Inflammatory macrophage treated with lipopolysaccharide for 4 hours (primary cell): ENCODE data around the gene PACSIN1.
A peak's percentile ranks its signal among the peaks of the same experiment; 100 is the strongest.
"Not testable (repeated sequence)": the region's sequence is repeated elsewhere in the genome, so short reads cannot be mapped to it uniquely, and the experiment has no call there.

ENCODE experiments used
- DNase-seq: peaks from one replicate; pipeline ENCODE4 v3.0.0-alpha.2; 2020

The PACSIN1 gene

DNA sequence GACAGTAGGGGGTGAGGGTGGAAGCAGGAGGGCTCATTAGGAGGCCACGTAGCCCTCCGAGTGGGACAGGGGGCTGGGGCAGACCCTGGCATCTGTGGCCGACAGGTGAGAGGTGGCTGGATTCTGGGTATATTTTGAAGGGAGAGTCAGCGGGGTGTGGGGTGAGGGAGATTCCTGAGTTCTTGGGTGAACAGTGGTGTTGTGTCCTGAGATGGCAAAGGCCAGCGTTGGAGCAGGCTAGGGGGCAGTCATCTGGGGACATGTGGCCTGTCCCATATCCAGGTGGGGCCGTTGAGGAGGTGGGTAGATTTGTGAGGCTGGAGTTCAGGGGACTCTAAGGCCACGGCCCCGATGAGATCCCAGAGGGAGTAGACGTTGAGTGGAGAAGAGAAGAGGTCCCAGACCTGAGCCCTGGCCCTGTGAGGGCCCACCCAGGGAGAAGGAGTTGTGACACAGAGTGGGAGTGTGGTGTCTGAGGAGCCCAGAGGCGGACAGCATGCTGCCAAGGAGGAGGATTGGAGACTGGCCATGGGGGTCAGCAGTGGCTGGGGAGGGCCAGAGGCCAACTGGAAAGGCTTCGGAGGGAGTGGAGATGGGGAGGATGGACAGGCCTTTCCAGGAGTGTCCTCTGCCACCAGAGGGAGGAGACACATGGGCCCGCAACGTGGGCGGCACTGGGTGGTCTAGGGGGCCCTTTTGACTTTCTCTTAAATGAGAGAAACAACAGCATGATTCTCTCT lies 19.6 kb downstream of the PACSIN1 start:
- DNase-seq: no peak

DNA sequence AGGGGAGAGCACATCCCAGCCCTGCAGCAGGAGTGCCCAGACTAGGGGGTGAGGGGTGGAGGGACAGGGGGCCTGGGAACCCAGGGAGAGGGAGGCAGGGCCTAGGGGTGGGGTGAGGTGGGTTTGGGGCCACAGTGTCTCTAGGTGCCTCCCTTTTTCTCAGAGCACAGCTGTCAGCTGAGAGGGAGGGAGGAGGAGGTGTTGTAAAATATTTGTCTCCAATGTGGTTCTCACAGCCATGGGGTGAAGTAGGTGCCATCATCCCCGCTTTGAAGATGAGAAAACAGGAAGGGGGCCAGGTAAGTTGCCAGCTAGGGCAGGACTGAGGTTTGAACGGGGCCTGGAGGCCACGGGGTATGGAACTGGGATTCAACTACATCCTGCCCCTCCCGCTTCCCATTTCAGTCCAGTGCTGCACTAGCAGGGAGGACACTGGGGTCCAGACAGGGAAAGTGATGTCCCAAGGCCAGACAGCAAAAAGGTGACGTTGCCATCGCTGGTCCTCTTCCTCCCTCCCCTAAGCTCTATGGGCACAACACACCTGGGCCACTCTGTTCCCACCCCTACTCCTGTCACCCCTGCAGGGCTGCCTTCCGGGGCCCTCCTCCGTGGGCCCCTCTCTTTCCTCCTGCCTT lies 20.3 kb downstream of the PACSIN1 start:
- no peak for DNase-seq

DNA sequence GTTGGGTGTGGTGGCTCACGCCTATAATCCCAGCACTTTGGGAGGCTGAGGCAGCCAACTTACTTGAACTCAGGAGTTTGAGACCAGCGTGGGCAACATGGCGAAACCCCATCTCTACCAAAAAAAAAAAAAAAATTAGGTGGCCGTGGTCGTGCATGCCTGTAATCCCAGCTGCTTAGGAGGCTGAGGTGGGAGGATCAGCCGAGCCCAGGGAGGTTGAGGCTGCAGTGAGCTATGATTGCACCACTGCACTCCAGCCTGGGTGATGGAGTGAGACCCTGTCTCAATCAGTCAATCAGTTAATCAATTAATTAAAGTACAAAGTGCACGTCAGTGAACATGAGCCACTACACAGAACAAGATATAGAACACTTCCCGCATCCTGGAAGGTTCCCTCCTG lies 21.0 kb downstream of the PACSIN1 start:
- not testable (repeated sequence) for DNase-seq

DNA sequence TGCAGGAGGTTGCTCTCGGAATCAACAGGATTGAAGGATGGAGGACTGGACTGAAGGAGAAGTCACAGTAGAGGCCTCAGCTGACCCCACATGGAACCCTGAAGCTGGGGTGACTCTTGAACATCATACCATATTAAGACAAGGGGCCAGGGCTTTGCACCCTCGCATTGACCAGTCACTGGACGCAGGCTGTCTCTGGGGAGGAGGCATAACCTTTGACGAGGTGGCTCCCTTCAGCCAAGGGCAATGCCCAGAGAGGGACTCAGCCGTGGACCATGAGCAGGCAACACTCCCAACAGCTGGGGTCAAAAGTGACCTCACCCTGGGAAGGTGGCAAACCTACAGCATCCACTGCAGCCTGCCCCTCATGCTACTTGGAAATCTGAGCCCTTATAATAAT lies 21.7 kb downstream of the PACSIN1 start:
- no peak for DNase-seq

DNA sequence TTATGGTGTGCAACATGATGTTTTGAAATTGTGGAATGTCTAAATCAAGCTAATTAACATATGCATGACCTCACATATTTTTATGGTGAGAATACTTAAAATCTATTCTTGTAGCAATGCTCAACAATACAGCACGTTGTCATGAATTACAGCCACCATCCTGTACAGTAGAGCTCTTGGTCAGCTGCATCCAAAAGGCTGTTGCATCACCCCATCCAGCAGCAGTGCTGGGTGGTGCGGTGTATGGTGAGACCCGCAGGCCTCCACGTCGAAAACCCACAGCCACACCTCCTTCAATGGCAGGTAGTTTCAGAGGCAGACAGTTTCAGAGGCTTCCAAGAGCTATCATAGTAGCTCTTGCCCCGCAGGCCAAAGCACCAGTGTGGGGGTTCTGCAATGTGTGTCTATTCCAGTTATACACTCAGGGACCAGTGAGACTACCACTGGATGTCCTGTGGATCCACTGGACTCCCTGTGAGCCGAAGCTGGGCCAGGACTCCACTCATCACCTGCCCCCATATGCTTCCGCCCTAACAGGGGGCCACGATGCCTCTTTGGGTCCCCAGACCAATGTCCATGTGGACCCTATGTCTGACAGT lies 23.4 kb downstream of the PACSIN1 start:
- peak; percentile 1 for DNase-seq

DNA sequence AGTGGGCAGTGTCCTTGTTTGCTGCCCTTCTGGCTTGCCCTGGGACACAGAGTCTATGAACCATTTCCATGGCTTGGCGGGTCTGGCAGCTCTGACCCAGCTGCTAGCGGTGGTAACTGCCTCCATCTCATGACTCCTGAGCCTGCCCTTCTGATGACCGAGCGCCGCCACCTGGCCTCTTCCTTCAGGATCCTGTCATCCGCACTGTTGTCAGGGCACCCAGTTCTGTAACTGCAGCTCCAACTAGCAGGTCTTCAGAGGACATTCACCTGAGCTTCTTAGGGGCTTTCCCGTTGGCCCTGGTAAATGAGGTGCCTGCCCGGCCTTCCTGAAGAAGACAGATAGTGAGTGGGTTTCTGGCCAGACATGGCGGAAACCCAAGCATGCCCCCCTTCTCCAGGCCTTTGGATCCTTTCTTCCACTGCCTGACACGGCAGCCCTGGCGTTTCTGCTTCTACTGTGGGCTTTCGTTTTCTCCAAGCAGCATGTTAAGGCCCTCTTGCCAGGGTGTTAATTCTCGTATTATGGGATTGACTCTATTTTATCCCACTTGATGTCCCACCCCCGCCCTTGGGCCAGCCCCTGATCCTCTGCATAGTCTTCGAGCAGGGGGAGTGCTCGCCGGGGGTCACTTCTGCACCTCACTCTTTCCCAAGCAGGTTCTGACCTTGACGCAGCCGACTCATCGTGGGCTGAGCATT lies 24.7 kb downstream of the PACSIN1 start:
- DNase-seq: no peak

DNA sequence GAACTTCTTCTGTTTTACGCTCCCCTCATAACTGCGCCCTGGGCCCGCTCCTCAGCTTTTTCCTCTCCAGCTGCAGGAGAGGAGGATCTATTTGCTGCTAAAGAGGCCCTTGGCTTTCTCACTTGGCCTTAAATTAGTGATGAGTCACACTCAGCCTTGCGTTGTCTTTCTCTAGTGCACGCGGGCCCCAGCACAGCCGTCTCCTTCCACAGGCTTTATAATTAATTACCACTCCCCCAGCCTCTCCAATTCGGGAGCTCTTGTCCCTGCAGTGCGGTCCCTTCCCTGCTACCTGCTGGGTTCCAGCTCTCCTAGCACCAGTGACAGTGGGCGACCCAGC lies 25.2 kb downstream of the PACSIN1 start:
- DNase-seq: peak; percentile 4

DNA sequence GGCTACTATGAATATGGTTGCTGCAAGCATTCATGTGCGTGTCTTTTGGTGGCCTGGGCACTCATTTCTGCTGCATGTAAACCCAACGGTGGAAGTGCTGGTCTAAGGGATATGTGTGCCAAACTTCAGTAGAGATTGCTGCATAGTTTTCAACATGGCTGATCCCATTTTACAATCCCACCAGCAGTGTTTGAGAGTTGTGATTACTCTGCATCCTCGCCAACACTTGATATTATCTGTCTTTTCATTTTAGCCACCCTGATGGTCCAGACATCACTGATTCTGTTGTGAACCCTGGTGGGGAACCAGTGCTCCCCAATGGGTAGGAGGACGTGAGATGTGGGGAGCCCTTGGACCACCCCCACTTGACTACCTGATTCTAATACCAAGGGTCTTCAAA lies 27.5 kb downstream of the PACSIN1 start:
- DNase-seq: no peak

DNA sequence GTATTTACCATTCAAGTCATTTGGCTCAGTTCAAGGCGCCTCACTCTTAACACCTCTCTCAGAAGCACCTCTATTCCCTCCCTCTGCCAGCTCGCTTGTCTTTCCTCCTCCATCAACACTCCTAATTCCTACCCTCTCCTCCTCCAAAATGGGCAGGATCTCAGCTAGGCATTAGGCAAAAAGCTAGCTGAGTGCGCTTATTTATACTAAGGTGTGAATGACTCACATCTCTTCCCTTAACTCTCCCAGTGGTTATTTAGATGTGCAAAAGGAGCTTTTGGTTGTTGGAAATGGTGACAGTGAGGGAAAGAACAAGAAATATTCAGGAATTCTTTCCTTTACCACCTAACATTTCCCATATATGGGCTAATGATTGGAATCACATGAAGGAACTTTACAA lies 29.1 kb downstream of the PACSIN1 start:
- no peak for DNase-seq

DNA sequence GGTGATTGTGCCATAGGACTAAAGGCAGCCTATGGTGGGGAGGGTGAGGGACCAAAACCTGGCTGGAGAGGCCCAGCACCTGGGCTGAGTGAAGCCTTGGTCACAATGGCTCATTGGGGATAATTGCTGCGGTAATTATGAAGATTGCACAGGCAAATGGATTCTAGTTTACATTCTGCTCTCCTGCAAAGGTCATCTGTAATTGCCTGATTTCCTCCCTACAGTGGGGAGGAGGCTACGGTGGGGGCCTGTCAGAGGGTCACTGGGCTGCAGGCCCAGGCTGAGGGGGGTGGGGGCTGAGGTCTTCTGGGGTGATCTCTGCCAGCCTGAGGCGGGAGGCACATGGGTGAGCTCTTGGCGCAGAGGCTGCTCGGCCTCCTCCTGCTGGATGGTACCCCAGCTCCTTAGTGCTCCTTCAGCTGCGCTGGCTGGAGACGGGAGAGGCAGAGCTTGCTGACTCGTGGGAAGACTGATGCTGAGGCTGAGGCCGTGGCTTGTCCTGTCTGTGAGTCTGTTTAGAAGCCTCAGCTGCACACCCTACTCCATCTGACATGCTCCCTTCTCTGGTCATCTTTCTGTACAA lies 30.3 kb downstream of the PACSIN1 start:
- DNase-seq: no peak

DNA sequence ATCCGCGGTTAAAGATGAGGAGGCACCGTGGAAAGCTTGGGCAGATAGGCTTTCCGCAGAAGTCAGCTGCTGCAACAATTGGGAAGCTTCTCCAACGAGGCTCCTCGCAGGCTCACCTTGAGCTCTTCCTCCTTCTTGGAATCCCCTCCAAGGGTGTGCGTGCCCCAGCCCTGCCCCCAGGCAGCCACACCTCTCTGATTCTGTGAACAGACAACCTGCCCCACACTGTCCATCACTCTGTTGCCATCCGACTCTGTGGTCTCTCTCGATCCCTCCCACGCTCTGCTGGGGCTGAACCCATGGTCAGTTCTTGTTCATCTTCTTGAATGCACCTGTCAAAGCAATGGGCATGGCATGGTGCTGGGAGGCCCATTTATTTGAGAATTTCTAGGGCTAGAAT lies 31.5 kb downstream of the PACSIN1 start:
- no peak for DNase-seq

DNA sequence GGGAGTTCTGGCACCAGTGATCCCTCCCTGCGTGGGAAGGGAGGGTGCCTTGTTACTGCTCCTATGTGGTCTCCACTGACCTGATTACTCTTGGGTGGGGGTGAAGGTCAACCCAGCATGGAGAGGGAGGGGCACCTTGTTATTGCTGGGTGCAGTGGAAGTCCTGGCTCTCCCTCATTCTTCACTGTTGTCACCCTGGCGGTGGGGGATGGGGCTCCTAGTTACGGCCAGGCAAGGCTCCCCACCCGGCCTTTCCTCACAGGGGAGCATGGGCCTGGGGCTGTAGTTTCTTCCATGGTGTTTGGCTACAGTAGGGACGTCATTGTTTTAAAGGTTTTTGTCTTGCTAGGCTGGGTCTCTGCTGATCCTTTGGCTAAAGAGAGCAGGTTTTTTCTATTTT lies 40.8 kb downstream of the PACSIN1 start:
- DNase-seq: no peak

DNA sequence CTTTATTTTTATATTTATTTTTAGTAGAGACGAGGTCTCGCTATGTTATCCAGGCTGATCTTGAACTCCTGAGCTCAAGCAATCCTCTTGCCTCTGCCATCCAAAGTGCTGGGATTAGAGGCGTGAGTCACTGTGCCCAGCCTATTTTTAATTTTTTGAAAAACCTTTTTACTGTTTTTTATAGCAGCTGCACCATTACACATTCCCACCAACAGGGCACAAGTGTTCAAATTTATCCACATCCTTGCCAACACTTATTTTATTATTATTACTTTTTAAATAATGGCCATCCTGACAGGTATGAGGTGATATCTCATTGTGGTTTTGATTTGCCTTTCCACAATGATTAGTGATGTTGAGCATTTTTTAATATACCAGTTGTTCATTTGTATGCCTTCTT lies 42.5 kb downstream of the PACSIN1 start:
- no peak for DNase-seq

DNA sequence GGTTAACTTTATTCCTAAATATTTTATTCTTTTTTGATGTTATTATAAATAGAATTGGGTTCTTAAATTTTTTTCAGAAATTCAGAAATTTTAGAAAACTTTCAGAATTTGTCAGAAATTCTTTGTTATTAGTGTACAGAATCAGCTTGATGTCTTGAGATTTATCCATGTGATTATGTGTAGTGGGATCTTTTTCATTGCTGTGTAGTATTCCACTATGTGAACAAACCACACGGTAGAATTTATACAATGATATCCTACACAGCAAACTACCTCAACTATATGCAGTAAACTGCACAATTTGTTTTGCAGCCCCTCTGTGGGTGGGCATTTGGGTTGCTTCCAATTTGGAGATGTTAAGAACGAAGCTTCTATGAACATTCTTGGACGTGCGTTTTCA lies 43.9 kb downstream of the PACSIN1 start:
- no peak for DNase-seq

DNA sequence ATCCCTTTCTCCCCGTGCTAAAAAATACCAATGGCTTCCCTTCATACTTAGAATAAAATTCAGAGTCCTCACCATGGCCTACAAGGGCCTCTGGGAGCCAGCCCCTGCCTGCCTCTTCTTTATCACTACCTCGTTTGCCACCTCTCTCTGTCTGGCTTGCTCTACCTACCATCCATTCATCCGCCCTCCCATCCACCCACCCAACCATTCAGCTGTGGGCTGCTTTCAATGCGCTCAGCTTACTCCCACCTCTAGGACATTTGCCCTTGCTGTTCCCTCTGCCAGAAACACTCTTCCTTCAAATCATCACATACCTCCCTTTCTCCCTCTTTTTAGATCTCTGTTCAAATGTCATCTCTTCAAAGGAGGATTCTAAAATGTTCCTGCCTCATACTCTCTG lies 44.4 kb downstream of the PACSIN1 start:
- no peak for DNase-seq

DNA sequence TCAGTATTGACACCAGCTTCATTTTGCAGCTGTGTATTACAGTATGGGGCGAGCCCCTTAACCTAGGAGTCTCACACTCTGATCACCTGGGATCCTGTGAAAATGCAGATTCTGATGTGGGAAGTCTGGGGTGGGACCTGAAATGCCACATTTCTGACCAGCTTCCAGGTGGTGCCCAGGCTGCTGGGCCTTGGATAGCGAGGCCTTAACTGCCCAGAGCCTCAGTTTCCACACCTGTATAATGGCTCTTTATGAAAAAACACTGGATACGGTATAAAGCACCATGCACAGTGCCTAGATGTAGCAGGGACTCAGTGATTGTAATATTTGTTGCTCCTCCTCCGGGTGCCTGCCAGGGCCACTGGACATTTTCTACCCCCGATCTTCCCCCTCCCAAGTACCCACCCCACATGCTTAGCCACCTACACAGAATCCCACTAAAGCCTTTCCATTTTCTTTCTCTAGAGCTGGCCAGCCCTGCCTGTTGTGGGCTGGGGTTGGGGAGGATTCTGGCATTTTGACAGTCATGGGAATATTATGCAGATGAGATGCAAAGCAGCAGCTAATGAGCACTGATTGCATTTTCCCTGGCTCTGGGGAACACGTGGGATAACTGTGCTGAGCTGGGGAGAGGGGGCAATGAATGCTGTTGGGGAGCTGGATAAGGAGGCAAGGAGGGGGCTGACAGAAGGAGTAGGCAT lies 45.5 kb downstream of the PACSIN1 start:
- no peak for DNase-seq

DNA sequence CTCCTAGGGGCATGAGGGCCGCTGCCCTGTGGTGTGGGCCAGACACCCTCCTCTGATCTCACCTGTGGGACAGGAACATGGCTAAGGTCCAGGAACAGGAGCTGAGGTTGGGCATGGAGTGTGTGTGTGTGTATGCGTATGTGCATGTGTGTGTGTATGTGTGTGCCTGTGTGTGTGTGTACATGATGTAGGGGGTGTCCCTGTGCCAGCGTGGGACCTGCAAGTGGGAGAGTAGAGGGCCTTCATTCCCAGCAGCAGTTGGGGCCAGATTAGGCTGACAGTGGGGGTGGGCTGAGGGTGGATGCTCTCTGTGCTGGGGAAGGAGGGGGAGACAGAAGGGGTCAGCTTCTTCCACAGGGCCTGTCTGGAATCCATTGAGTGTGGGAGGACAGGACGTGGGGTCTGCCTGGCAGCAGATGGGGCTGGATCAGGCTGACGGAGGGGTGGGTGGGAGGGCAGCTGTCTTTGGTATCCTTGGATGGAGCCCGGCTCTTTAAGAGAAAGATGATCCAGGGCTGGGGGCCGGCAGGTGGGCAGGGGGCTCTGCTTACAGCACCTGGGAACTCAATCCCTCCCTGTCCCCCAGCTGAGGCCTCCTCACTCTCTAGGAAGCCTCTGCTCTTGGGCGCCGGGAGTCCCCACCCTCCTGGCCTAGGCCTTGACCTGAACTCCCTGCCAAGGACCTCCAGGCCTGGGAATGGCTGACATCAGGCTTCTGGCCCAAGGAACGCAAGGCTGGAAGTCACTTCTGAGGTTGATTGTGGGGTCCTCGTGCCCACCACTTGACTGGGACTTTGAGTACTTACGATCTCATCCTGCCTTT lies 46.2 kb downstream of the PACSIN1 start:
- DNase-seq: no peak

DNA sequence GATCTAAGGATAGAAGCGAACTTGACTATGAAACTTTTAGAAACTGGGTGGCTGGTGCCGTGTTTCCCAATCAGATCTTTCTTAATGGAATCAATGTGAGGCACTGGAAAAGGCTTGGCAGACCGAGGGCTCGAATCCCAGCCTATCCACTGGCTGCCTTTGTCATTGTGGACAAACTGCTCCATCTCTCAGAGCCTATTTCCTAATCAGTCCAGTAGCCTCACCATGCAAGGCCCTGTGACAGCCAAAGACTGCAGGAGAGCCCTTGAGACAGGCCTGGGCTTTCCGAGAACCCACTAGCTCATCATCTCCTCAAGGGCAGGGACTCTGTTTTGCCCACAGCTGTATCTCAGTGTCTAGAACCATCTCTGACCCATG lies 46.9 kb downstream of the PACSIN1 start:
- DNase-seq: no peak

DNA sequence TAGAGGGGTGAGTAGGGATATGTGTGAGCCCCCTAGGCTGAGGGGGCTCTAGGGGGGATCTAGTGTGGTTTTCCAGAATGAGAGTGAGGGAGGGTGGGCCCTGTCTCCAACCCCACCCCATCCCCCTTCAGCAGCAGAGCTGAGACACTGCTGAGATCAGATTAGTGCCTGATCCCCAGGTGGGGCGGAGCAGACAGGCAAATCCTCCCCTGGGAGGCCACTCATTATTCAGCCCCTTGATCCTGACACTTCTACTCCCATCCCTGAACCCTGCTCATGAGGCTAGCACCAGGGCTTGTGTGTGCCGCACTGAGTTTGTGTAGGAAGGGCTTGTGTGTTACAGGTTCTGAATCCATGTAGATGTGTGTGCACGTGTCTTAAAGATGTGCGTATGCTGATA lies 47.8 kb downstream of the PACSIN1 start:
- no peak for DNase-seq

DNA sequence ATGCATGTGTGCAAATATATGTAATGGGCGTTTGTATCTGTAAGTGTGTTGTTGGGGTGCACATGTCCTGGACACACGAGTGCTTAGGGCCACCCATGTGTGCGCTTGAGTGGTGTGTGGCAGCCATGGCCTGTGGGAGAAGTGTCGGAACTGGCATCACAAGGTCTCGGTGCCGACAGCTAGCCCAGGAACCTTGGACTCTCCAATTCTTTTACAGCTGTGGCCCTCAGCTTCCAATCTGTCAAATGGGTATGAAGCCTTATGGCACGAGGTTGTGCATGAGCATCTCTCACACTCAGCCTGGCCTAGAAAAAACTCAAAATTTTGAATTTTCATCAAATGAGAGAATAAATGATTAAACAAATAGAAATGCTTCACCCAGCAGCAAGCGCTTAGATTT lies 48.2 kb downstream of the PACSIN1 start:
- DNase-seq: no peak

DNA sequence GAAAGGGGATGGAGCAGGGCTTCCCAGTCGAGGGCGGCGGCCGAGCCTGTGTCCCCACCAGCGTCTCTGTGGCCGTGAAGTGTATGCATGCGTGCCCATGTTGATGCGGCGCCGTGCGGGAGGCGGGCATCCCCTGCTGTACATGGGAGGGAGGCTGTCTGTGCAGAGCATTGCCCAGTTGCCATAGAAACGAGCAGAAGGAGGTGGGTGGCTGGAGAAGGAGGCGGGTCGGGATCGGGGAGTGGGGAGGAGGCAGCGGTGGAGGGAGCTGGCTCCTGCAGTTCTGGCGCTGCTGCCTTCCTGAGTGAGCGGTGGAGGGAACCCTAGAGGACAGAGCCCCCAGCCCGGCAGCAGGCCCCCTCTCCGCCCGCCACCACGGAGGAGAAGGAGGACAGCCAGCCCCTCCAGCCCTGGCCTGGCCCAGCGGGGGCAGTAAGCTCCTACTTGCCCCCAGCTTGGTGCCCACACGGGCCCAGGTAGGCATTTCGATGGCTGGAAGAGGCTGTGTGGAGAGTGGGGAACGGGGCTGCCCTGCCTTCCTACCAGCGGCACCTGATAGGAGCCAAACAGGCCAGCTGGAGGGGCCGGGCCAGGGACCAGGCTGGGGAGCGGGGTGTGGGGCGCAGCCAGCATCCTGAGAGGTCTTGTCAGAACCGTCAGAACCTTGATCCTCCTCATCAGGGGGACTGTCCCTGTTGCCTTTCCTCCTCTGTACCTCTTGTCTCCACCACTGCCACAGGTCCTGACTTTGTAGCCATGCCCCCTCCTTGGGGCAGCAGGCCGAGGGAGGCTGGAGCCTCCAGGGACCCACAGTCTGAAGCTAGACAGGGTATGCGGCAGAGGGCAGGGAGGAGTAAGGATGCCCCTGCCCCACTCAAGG lies 49.0 kb downstream of the PACSIN1 start:
- DNase-seq: no peak
